Type B pancreatic cell (in vitro differentiated cells): ENCODE measurements around the gene SND1. TPM values are rescaled to one million over a fixed set of nuclear protein-coding genes. Genes with fewer than 3 reads are reported as not detected.

Experiments
- DNase-seq: peaks from one replicate; pipeline ENCODE4 v3.0.0; 2021; ENCODE audit warnings: mixed read lengths; ENCODE audit not compliant: unreplicated experiment; ENCODE audit errors: extremely low spot score
- H3K27ac Mint-ChIP-seq: 2 replicates; pipeline ENCODE4 v1.8.0; 2021; ENCODE audit warnings: mild to moderate bottlenecking, mixed read lengths
- H3K27me3 Mint-ChIP-seq: 2 replicates; pipeline ENCODE4 v1.8.0; 2021; ENCODE audit warnings: mixed read lengths
- H3K36me3 Mint-ChIP-seq: 2 replicates; pipeline ENCODE4 v1.8.0; 2021; ENCODE audit warnings: mixed read lengths
- H3K4me1 Mint-ChIP-seq: one replicate; pipeline ENCODE4 v1.8.0; 2021; ENCODE audit warnings: mixed read lengths; ENCODE audit not compliant: unreplicated experiment
- H3K4me3 Mint-ChIP-seq: 2 replicates; pipeline ENCODE4 v1.8.0; 2021; ENCODE audit warnings: mild to moderate bottlenecking, mixed read lengths
- H3K9me3 Mint-ChIP-seq: 2 replicates; pipeline ENCODE4 v1.8.0; 2021; ENCODE audit warnings: mixed read lengths
- total RNA-seq: library from RNA; stranded (reverse); gene quantifications from 2 replicates; pipeline ENCODE4 v1.2.1, GENCODE V29; 2021; ENCODE audit warnings: low replicate concordance
- TF ChIP-seq, protein P1 (sequence below): fragments of 200-600 bp; sonication (generic); conservative IDR thresholded peaks from 2 replicates; pipeline ENCODE4 v1.5.0; 2021; ENCODE audit warnings: antibody characterized with exemption, mild to moderate bottlenecking

Gene SND1
- total RNA-seq, 1 donor from 2014 or later, result 199 TPM

DNA sequence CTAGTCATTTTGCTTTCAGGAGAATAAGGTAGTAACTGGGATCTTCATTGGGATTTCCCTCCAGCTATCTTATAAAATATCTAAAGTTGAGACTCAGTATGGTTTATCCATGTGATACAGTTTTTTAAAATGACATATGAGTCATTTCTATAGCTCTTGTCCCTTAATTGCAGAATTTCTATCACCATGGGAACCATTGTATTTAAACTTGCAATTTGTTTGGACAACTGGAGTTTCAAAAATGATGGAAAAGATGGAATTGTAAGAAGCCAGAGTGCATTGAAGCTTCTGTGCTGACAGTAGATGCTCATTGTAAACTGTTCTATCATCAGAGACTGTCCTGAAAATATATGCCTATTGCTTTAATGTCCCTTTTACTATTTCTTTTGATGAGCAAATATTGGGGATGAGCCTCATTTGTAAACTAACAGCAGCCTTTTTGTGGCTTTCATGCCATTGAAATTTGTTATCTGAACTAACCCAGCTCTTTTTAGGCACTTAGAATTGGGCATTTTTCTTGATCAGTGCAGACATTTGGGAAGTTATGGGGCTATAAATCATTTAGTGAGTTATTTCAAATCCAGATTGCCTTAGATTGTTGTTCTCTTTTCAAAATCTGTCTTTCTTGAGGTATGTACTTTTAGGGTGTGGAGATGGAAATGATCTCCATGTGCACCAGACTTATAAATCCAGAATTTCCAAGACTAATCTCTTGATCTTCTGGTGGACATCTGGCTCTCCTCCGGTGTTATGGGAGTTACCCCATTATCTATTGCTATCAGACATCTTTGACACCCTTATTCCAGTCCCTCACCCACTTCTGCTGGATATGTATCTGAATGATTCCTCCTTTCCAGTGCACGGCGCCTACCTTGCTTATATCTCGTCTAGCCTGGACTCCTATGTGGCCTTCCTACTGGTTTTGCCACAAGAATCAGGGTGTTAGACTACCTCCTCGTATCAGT is 159.0 kb downstream of the SND1 start:
- H3K36me3 Mint-ChIP-seq, result peaks cover 19% of the 10 kb centered on the region
- H3K27ac Mint-ChIP-seq, result no peak overlapping the region
- no peak overlapping the region for H3K4me3 Mint-ChIP-seq
- H3K27me3 Mint-ChIP-seq, result no peaks in the 10 kb centered on the region
- no peak for DNase-seq
- TF ChIP-seq, protein P1, sequence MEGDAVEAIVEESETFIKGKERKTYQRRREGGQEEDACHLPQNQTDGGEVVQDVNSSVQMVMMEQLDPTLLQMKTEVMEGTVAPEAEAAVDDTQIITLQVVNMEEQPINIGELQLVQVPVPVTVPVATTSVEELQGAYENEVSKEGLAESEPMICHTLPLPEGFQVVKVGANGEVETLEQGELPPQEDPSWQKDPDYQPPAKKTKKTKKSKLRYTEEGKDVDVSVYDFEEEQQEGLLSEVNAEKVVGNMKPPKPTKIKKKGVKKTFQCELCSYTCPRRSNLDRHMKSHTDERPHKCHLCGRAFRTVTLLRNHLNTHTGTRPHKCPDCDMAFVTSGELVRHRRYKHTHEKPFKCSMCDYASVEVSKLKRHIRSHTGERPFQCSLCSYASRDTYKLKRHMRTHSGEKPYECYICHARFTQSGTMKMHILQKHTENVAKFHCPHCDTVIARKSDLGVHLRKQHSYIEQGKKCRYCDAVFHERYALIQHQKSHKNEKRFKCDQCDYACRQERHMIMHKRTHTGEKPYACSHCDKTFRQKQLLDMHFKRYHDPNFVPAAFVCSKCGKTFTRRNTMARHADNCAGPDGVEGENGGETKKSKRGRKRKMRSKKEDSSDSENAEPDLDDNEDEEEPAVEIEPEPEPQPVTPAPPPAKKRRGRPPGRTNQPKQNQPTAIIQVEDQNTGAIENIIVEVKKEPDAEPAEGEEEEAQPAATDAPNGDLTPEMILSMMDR, result no peak
- H3K4me1 Mint-ChIP-seq, result peaks cover 49% of the 10 kb centered on the region
- H3K9me3 Mint-ChIP-seq, result no peaks in the 10 kb centered on the region

DNA sequence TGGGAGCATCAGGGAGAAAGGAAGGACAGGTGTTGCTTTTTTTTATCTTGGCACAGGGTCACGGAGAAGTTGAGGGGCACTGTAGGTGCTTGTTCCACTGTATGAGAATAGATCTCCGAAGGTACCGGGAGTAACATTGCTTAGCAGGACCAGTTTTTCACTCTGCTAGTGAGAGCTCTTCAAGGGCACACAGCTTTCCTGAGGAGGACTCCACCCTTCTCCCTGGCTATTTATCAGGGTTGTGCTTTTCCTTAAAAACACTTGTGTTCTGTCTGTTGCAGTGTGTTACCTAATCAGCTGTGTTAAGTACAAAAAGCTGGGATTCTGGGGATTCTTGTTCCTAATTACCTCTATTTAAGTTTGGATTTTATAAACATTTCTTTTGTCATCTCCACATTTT is 160.5 kb downstream of the SND1 start:
- Mint-ChIP-seq H3K36me3 (peaks cover 14% of the 10 kb centered on the region), H3K4me3 (peak overlapping the region; percentile 7), H3K9me3 (no peaks in the 10 kb centered on the region), H3K4me1 (peaks cover 46% of the 10 kb centered on the region), H3K27ac (no peak overlapping the region), H3K27me3 (no peaks in the 10 kb centered on the region)
- no peak for DNase-seq
- TF ChIP-seq, protein P1, result no peak

DNA sequence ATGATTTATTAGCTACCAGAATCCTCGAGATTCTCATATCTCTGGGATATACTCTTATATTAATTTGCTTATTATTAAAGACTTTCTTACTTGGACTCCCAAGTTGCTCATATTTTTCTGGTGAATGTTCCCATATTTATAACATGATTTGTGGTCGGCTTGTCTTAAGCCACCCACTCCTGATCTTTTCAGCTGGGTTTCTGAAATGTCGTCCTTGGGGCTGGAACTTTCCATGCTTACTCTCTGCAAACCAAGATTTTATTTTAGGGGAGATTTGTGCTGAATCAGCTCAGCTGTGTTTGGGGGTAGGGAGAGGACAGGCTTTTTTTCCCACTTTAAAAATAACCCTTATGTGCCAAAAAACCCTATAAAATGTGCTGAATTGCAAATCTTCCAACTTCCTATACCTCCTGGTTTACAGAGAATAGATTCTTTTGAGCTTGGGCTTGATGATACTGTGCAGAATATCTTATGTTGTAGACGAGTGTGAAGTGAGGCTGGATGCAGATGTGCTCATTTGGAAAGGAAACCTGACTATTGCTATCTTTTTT is 162.1 kb downstream of the SND1 start:
- Mint-ChIP-seq H3K9me3 (no peaks in the 10 kb centered on the region), H3K4me3 (no peak overlapping the region), H3K4me1 (peaks cover 42% of the 10 kb centered on the region), H3K27me3 (no peaks in the 10 kb centered on the region), H3K36me3 (peaks cover 8% of the 10 kb centered on the region), H3K27ac (no peak overlapping the region)
- DNase-seq, result no peak
- TF ChIP-seq, protein P1, result no peak

DNA sequence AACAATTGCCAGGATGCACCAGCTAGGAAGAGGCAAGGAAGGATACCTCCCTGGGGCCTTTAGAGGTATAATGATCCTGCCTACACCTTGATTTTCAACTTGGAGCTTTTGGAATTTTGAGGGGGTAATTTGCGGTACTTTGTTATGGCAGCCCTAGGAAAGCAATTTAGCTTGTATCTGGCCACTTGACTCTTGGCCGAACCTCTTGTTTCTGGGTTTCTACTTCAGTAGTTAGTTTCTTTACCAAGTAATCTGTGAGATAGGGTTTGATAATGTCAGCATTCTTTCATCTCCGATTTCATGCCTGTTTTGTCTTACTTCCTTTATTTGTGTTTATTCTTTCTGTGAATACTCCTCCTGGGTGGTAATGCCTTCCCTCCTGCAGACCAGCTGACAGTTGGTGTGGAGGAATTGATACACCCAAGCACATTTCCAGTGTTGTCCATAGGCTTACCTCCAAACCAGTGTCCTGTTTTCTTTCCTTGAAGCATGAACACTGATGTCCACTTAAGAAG is 163.7 kb downstream of the SND1 start:
- Mint-ChIP-seq H3K4me1 (peaks cover 53% of the 10 kb centered on the region), H3K27ac (peak overlapping the region; percentile 34), H3K36me3 (no peaks in the 10 kb centered on the region), H3K9me3 (no peaks in the 10 kb centered on the region), H3K27me3 (no peaks in the 10 kb centered on the region), H3K4me3 (no peak overlapping the region)
- no peak for DNase-seq
- TF ChIP-seq, protein P1, result no peak

DNA sequence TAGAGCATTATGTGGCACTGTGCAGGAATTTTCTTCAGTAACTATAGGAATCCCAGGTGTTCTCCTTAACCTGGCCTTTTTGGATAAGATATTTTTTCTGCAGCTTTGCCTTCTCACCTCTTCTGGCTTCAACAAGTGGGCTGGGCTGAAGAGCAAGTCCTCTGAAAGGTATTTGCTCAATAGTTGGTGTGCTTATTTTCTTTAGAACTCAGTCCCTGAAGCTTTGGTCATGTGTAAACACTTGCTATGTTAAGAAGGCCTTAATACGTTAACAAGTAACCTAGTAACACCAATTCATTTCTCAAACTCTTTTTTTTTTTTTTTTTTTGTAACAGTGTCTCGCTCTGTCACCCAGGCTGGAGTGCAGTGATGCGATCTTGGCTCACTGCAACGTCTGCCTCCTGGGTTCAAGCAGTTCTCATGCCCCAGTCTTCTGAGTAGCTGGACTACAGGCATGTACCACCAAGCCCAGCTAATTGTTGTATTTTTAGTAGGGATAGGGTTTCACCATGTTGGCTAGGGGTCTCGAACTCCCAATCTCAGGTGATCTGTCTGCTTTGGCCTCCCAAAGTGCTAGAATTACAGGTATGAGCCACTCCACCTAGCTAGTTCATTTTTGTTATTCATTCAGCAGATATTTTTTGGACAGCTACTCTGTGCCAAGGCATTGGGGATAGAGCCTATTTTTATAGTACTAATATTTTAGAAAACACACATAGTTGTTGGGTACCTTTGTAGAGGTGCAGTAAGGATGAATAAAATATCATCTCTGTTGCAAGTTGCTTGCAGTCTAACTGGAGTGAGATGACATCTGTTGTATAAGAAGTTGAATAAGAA is 164.6 kb downstream of the SND1 start:
- no peaks in the 10 kb centered on the region for H3K27me3 Mint-ChIP-seq
- H3K27ac Mint-ChIP-seq, result no peak overlapping the region
- DNase-seq, result no peak
- no peak overlapping the region for H3K4me3 Mint-ChIP-seq
- no peaks in the 10 kb centered on the region for H3K36me3 Mint-ChIP-seq
- TF ChIP-seq, protein P1, result no peak
- H3K4me1 Mint-ChIP-seq, result peaks cover 58% of the 10 kb centered on the region
- H3K9me3 Mint-ChIP-seq, result no peaks in the 10 kb centered on the region
